Duodenal mucosa (tissue), 2 donors: ENCODE measurements around the gene SFT2D3.

Source experiments
- H3K27ac ChIP-seq: one replicate; pipeline ENCODE4 v1.7.0; 2013; ENCODE audit warnings: low read depth, low read length
- H3K27me3 ChIP-seq, 2 donors: one replicate each; pipeline ENCODE4 v1.7.0; 2013; ENCODE audit warnings: low read length in 2 of 2, control low read depth in 1 of 2; ENCODE audit not compliant: insufficient read depth in 2 of 2, control insufficient read depth in 1 of 2
- H3K36me3 ChIP-seq, 2 donors: one replicate each; pipeline ENCODE4 v1.7.0; 2013; ENCODE audit warnings: low read length in 2 of 2, control low read depth in 1 of 2; ENCODE audit not compliant: insufficient read depth in 2 of 2, control insufficient read depth in 1 of 2
- H3K4me1 ChIP-seq, 2 donors: one replicate each; pipeline ENCODE4 v1.7.0; 2013; ENCODE audit warnings: low read length in 2 of 2, control low read depth in 1 of 2; ENCODE audit not compliant: insufficient read depth in 2 of 2, control insufficient read depth in 1 of 2
- H3K4me3 ChIP-seq, 2 donors: one replicate each; pipeline ENCODE4 v1.7.0; 2013; ENCODE audit warnings: low read length in 2 of 2, low read depth in 1 of 2
- H3K9ac ChIP-seq, 2 donors: one replicate each; pipeline ENCODE4 v1.7.0; 2013; ENCODE audit warnings: low read length in 2 of 2, low read depth in 1 of 2
- H3K9me3 ChIP-seq, 2 donors: one replicate each; pipeline ENCODE4 v1.7.0; 2013; ENCODE audit warnings: low read length in 2 of 2, control low read depth in 1 of 2; ENCODE audit not compliant: control insufficient read depth in 1 of 2

The SFT2D3 gene

GRCh38 chr2:127707890-127708648 lies 6.8 kb downstream of the SFT2D3 start:
- Histone ChIP-seq H3K4me1 (peaks cover 4 to 5% of the 10 kb centered on the region in 2 donors), H3K27ac (no peak overlapping the region), H3K27me3 (no peaks in the 10 kb centered on the region), H3K36me3 (peaks cover 7 to 57% of the 10 kb centered on the region in 2 donors), H3K4me3 (no peak overlapping the region), H3K9ac (no peak overlapping the region), H3K9me3 (no peaks in the 10 kb centered on the region)

- Histone ChIP-seq H3K9ac (no peak overlapping the region), H3K36me3 (peaks cover 10 to 57% of the 10 kb centered on the region in 2 donors), H3K27me3 (no peaks in the 10 kb centered on the region), H3K4me3 (no peak overlapping the region), H3K9me3 (no peaks in the 10 kb centered on the region), H3K4me1 (no peaks in the 10 kb centered on the region), H3K27ac (no peak overlapping the region)
These were observed 8.0 kb downstream of the SFT2D3 start for GRCh38 chr2:127709336-127709735.

DNA sequence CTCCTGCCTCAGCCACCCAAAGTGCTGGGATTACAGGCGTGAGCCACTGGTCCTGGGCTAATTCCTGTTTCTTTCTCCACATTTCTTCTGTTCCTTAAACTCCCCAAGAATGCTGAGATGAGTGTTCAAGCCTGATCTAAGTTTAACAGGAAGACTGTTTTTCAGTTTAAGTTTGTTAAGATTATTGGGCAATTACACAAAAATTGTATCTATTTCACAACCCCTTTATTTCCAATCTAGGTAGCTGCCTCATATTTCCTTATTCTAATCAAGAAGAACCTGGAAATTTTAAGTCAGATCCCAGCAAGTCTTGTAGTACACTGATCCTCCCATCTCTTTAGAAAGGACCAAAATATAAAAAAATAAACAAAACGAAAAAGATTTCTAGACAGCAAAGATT lies 11.7 kb downstream of the SFT2D3 start:
- Histone ChIP-seq H3K9ac (no peak overlapping the region), H3K27ac (no peak overlapping the region), H3K4me3 (no peak overlapping the region), H3K4me1 (no peaks in the 10 kb centered on the region), H3K9me3 (no peaks in the 10 kb centered on the region), H3K27me3 (no peaks in the 10 kb centered on the region), H3K36me3 (peaks cover 23 to 49% of the 10 kb centered on the region in 2 donors)

GRCh38 chr2:127713562-127713961 lies 12.3 kb downstream of the SFT2D3 start:
- Histone ChIP-seq H3K4me1 (no peaks in the 10 kb centered on the region), H3K4me3 (no peak overlapping the region), H3K9ac (no peak overlapping the region), H3K9me3 (no peaks in the 10 kb centered on the region), H3K27ac (no peak overlapping the region), H3K27me3 (no peaks in the 10 kb centered on the region), H3K36me3 (peaks cover 18 to 49% of the 10 kb centered on the region in 2 donors)

DNA sequence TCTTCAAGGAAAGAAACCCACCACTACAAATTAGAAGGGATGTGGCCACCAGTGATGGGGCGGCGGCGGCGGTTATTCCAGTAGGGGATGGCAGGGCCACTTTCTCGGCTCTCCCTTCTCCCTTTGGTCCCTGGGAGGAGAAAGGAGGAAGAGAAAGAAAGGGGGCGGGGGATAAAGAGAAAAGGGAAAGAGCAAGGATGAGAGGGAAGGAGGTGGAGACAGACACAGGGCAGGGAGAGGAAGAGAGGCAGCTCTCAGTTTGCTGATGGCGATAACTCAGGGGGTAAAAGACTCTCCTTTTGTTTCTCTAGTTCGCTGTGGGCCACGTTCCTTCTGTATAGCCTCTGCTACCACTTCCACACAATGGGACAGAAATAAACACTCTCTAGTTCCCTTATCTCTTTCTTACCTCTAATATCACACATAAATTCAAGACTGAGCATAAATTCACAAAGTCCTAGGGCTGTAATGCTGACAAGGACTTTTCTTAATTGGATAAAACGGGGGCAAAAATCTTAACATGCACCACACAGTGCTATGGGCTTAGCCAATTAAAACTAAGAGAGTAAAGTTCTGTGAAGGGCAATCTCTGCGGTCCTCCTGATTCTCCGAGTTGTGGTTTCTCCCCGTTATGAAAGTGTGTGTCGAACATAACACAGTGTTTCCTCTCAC lies 14.6 kb downstream of the SFT2D3 start:
- peaks cover 31 to 50% of the 10 kb centered on the region in 2 donors for H3K36me3 ChIP-seq
- H3K9me3 ChIP-seq, result no peaks in the 10 kb centered on the region
- no peaks in the 10 kb centered on the region for H3K4me1 ChIP-seq
- H3K9ac ChIP-seq, result no peak overlapping the region
- no peak overlapping the region for H3K4me3 ChIP-seq
- no peaks in the 10 kb centered on the region for H3K27me3 ChIP-seq
- no peak overlapping the region for H3K27ac ChIP-seq

DNA sequence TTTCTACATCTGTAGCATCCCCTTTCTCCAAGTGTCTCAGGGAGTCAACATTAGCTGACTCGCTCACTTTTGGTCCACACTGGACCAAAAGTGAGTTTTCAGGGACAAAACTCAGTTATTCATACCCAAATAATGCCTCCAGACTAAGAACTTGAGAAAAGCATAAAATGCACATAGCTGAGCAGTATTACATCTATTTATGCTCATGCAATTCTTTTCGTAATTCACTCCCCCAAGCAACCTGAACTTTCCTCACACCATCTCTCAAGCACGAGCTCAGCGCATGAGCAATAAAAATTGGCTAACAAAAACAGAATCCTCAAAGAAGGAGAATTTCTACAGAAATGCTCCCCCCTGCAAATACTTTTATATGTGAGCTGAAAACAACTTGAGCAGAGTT lies 17.0 kb downstream of the SFT2D3 start:
- Histone ChIP-seq H3K4me1 (no peaks in the 10 kb centered on the region), H3K36me3 (peaks cover 35 to 69% of the 10 kb centered on the region in 2 donors), H3K27me3 (no peaks in the 10 kb centered on the region), H3K9ac (no peak overlapping the region), H3K27ac (no peak overlapping the region), H3K9me3 (no peaks in the 10 kb centered on the region), H3K4me3 (no peak overlapping the region)

- Histone ChIP-seq H3K9ac (no peak overlapping the region), H3K4me1 (no peaks in the 10 kb centered on the region), H3K27ac (no peak overlapping the region), H3K9me3 (no peaks in the 10 kb centered on the region), H3K27me3 (no peaks in the 10 kb centered on the region), H3K4me3 (no peak overlapping the region), H3K36me3 (peaks cover 33 to 66% of the 10 kb centered on the region in 2 donors)
These were observed 18.3 kb downstream of the SFT2D3 start for GRCh38 chr2:127719301-127720218.

GRCh38 chr2:127721311-127721977 lies 20.1 kb downstream of the SFT2D3 start:
- peaks cover 27 to 60% of the 10 kb centered on the region in 2 donors for H3K36me3 ChIP-seq
- no peak overlapping the region for H3K9ac ChIP-seq
- H3K4me1 ChIP-seq, result no peaks in the 10 kb centered on the region
- no peaks in the 10 kb centered on the region for H3K27me3 ChIP-seq
- H3K9me3 ChIP-seq, result no peaks in the 10 kb centered on the region
- H3K4me3 ChIP-seq, result no peak overlapping the region
- H3K27ac ChIP-seq, result no peak overlapping the region

DNA sequence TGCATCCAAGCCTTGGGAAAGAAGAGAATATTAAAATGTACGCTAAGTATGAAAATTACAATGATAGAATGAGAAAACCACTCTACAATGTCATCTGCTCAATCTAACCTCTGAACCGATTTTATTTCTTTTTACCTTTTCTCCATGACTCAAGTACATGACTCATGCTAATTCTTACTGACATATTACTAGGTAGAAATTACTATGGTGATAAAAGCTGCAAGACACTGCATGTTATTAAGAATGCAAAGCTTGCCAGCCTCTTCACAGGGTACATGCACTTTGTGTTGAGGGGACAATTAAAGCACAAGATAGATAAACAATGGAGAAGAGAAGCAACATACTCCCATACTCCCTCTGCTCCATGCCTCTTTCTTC lies 20.7 kb downstream of the SFT2D3 start:
- Histone ChIP-seq H3K36me3 (peaks cover 21 to 55% of the 10 kb centered on the region in 2 donors), H3K9ac (no peak overlapping the region), H3K27ac (no peak overlapping the region), H3K9me3 (no peaks in the 10 kb centered on the region), H3K27me3 (no peaks in the 10 kb centered on the region), H3K4me3 (no peak overlapping the region), H3K4me1 (no peaks in the 10 kb centered on the region)
